Effector CD4-positive, alpha-beta T cell (primary cell): ENCODE measurements around the gene TTC27.
"Not testable (repeated sequence)": the region's sequence is repeated elsewhere in the genome, so short reads cannot be mapped to it uniquely, and the experiment has no call there.

Experiments used
- DNase-seq: peaks from one replicate; pipeline ENCODE4 v3.0.0-alpha.2; 2020

TTC27 gene

DNA sequence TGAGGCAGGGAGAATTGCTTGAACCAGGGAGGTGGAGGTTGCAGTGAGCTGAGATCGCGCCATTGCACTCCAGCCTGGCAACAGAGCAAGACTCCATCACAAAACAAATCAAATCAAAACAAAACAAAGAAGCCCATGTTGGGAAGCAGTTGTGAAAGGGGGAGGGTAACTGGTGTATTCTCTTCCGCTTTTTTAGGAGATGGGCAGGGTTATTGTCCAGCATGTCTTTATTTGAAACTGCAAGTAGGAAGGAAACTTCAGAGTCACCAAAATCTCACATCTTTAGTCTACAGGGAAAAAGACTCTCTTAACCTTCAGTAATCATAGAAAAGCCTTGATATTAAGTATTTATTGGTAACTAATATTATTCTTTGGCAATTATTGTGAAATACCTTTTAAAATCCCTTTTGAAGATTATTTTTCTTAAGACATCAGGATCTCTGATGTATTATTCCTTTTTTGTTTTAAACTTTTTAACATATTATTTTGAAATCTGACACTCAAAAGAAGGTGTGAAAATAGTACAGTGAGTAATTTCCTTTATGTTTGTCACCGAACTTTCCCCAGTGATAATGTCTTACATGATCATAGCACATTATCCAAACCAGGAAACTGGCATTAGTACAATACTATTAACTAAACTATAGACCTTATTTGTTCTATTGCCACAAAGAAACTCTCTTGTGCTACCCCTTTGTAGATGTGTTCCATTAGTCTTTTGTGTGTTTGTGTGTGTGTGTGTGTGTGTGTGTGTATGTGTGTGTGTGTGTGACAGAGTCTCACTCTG, 234.6 kb downstream of the TTC27 start:
- DNase-seq = no peak

DNA sequence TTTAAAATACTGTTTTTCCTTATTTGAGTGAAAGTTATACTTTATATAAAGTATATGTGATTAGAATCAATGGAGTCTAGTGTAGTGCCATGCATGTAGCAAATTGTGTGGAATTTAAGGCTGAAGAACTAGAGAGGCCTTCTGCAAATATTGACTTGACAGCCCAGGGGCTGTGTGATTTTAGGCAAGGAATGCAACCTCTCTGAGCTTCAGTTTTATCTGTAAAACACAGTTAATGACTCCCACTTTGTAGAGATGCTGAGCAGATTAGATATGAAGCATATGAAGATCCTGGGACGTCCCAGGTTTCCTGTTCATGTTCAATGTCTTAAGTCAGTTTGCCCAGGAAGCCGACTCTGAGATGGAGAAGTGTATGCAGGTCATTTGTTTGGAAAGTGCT, 235.5 kb downstream of the TTC27 start:
- no peak for DNase-seq

GRCh38 chr2:32863803-32864202, 236.0 kb downstream of the TTC27 start:
- DNase-seq = no peak

GRCh38 chr2:32864334-32865111, 236.7 kb downstream of the TTC27 start:
- no peak for DNase-seq

DNA sequence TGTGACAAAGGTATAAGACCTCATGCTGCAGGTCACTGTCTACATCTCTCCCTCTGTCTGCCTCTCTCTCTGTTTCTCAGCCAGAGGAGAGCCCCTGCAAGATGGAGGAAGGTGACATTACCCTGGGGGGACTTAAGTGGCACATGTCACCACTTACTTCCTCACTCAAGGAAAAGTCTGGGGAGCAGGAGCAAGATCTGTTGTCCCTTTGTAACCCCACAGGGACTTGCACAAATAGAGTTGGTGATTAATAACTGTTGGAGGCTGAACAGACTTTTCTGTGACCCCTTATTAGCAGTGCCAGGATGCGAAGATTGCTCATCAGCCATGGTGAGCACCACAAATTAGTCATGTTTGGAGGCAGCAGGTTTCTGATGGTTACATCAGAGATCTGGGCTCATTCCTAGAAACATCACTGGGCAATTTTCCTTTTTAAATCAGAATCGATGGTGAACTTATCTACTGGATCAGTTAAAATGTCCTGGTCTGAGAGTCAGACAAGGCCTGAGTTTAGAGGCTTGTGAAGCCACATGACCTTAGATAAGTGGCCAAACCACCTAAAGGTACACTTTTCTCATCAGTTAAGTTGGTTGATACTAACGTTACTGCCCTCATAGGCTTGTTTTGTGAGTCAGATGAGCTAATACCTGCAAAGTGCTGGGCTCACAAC, 237.7 kb downstream of the TTC27 start:
- DNase-seq = no peak

DNA sequence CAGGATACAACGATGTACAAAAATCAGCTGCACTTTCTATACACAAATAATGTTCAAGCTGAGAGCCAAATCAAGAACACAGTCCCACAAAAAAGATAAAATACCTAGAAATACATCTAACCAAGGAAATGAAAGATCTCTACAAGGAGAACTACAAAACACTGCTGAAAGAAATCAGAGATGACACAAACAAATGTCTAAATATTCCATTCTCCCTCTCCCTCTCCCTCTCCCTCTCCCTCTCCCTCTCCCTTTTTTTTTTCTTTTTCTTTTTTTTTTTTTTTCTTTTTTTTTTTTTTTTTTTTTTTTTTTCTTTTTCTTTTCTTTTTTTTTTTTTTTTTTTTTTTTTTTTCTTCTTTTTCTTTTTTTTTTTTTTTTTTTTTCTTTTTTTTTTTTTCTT, 238.6 kb downstream of the TTC27 start:
- not testable (repeated sequence) for DNase-seq
